ENCODE measurements around the gene CDT1. TPM values are rescaled to one million over a fixed set of nuclear protein-coding genes. Genes with fewer than 3 reads are reported as not detected.

CDT1 gene
- total RNA-seq, 4 donors from 2014 or later: 2.9 to 14.7 (median 7.9) TPM

GRCh38 chr16:88826070-88826840 is 22.7 kb downstream of the CDT1 start:
- H3K4me3 ChIP-seq (ENCODE audit: low read depth, poor library complexity, severe bottlenecking): no peak overlapping the region
- intact Hi-C loops (cut with DNase I; ENCODE audit: low total_unique reads): no loop called here
- TF ChIP-seq CTCF (IDR thresholded peaks at IDR 0.05) (no peak), POLR2A (IDR thresholded peaks at IDR 0.05) (no peak)
- no peak for DNase-seq (ENCODE audit: low spot score in 2 of 2)
- WGBS, 2 donors: 75 to 83% methylated on average over 21 to 26 of the region's 26 CpGs

GRCh38 chr16:88827727-88828126 is 24.1 kb downstream of the CDT1 start:
- intact Hi-C loops (cut with DNase I; ENCODE audit: low total_unique reads): no loop called here
- DNase-seq (ENCODE audit: low spot score in 2 of 2): no peak
- no peak overlapping the region for H3K4me3 ChIP-seq (ENCODE audit: low read depth, poor library complexity, severe bottlenecking)
- WGBS, 2 donors: 87 to 94% methylated on average over 15 to 18 of the region's 21 CpGs
- no peak for TF ChIP-seq POLR2A (IDR thresholded peaks at IDR 0.05)
- no peak for TF ChIP-seq CTCF (IDR thresholded peaks at IDR 0.05)

- H3K4me3 ChIP-seq (ENCODE audit: low read depth, poor library complexity, severe bottlenecking): no peak overlapping the region
- WGBS, 2 donors: 84 to 85% methylated on average over 19 to 22 of the region's 24 CpGs
- intact Hi-C loops (cut with DNase I; ENCODE audit: low total_unique reads): no loop called here
- DNase-seq (ENCODE audit: low spot score in 2 of 2): no peak
- no peak for TF ChIP-seq CTCF (IDR thresholded peaks at IDR 0.05)
- TF ChIP-seq POLR2A (IDR thresholded peaks at IDR 0.05): no peak
Observed at GRCh38 chr16:88828711-88829110, 25.1 kb downstream of the CDT1 start.

GRCh38 chr16:88830258-88830657 is 26.7 kb downstream of the CDT1 start:
- TF ChIP-seq POLR2A (IDR thresholded peaks at IDR 0.05) (no peak), CTCF (IDR thresholded peaks at IDR 0.05) (no peak)
- intact Hi-C loops (cut with DNase I; ENCODE audit: low total_unique reads): no loop called here
- no peak for DNase-seq (ENCODE audit: low spot score in 2 of 2)
- no peak overlapping the region for H3K4me3 ChIP-seq (ENCODE audit: low read depth, poor library complexity, severe bottlenecking)
- 72 to 81% methylated on average over 11 of the region's 11 CpGs for WGBS, 2 donors

- H3K4me3 ChIP-seq (ENCODE audit: low read depth, poor library complexity, severe bottlenecking): no peak overlapping the region
- DNase-seq (ENCODE audit: low spot score in 2 of 2): no peak
- TF ChIP-seq POLR2A (IDR thresholded peaks at IDR 0.05) (no peak), CTCF (IDR thresholded peaks at IDR 0.05) (no peak)
- WGBS, 2 donors: 91 to 92% methylated on average over 14 of the region's 14 CpGs
- intact Hi-C loops (cut with DNase I; ENCODE audit: low total_unique reads): no loop called here
Observed at GRCh38 chr16:88830783-88831182, 27.2 kb downstream of the CDT1 start.

GRCh38 chr16:88831838-88832237 is 28.2 kb downstream of the CDT1 start:
- no peak for DNase-seq (ENCODE audit: low spot score in 2 of 2)
- intact Hi-C loops (cut with DNase I; ENCODE audit: low total_unique reads): no loop called here
- 68 to 73% methylated on average over 9 to 13 of the region's 13 CpGs for WGBS, 2 donors
- no peak overlapping the region for H3K4me3 ChIP-seq (ENCODE audit: low read depth, poor library complexity, severe bottlenecking)
- no peak for TF ChIP-seq CTCF (IDR thresholded peaks at IDR 0.05)
- TF ChIP-seq POLR2A (IDR thresholded peaks at IDR 0.05): no peak
